Endodermal cell (in vitro differentiated cells): ENCODE results near the gene ZNF354B. TPM values are rescaled to one million over a fixed set of nuclear protein-coding genes. Genes with fewer than 3 reads are reported as not detected.
"Not testable (repeated sequence)": the region's sequence is repeated elsewhere in the genome, so short reads cannot be mapped to it uniquely, and the experiment has no call there.

Experiments
- DNase-seq: peaks from one replicate; pipeline ENCODE4 v3.0.0-alpha.2; 2017
- H3K27ac ChIP-seq: 2 replicates; pipeline ENCODE4 v1.5.1; 2013; ENCODE audit warnings: mild to moderate bottlenecking, low read depth, low read length, moderate library complexity
- H3K27me3 ChIP-seq: 2 replicates; pipeline ENCODE4 v1.6.1; 2013; ENCODE audit warnings: mild to moderate bottlenecking, low read length, moderate library complexity; ENCODE audit not compliant: insufficient read depth, control insufficient read depth, poor library complexity, severe bottlenecking
- H3K36me3 ChIP-seq: 2 replicates; pipeline ENCODE4 v1.7.0; 2013; ENCODE audit warnings: mild to moderate bottlenecking, low read length, moderate library complexity; ENCODE audit not compliant: control insufficient read depth, insufficient read depth
- H3K4me1 ChIP-seq: one replicate; pipeline ENCODE4 v1.7.0; 2013; ENCODE audit warnings: low read length; ENCODE audit not compliant: control insufficient read depth, insufficient read depth
- H3K4me3 ChIP-seq: 2 replicates; pipeline ENCODE4 v1.5.1; 2013; ENCODE audit warnings: mild to moderate bottlenecking, low read length, moderate library complexity
- H3K9ac ChIP-seq: 2 replicates; pipeline ENCODE4 v1.6.1; 2013; ENCODE audit warnings: mild to moderate bottlenecking, low read length, moderate library complexity; ENCODE audit not compliant: poor library complexity, severe bottlenecking; ENCODE audit errors: extremely low read depth
- H3K9me3 ChIP-seq: 2 replicates; pipeline ENCODE4 v1.6.1; 2013; ENCODE audit warnings: mild to moderate bottlenecking, low read length, moderate library complexity; ENCODE audit not compliant: control insufficient read depth
- H3K27ac Mint-ChIP-seq: 2 replicates; pipeline ENCODE4 v1.8.0; 2020; ENCODE audit warnings: mixed read lengths
- H3K27me3 Mint-ChIP-seq: 2 replicates; pipeline ENCODE4 v1.8.0; 2021; ENCODE audit warnings: mild to moderate bottlenecking, mixed read lengths; ENCODE audit not compliant: insufficient read depth
- H3K36me3 Mint-ChIP-seq: 2 replicates; pipeline ENCODE4 v1.8.0; 2020; ENCODE audit warnings: low read depth, mixed read lengths
- H3K4me1 Mint-ChIP-seq: 2 replicates; pipeline ENCODE4 v1.8.0; 2020; ENCODE audit warnings: mixed read lengths
- H3K4me3 Mint-ChIP-seq: 2 replicates; pipeline ENCODE4 v1.8.0; 2020; ENCODE audit warnings: mild to moderate bottlenecking, moderate library complexity, mixed read lengths
- H3K9me3 Mint-ChIP-seq: 2 replicates; pipeline ENCODE4 v1.8.0; 2020; ENCODE audit warnings: mild to moderate bottlenecking, mixed read lengths
- WGBS, 2 experiments: methylation state at CpG; one replicate each; pipeline versions ENCODE4 v1.1.5 to v1.1.7; 2013; ENCODE audit warnings: missing lambda C conversion rate in 2 of 2, mixed read lengths in 1 of 2; ENCODE audit not compliant: insufficient coverage in 1 of 2, insufficient read length in 1 of 2; 5-methylcytosine and 5-hydroxymethylcytosine counted together
- total RNA-seq, 2 donors: library from RNA; stranded (reverse); fragmentation: NEBNext Ultra II Directional in 1 of 2; extraction: Animal tissue kit (Norgen Biotek cat#: 25700) in 1 of 2; gene quantifications; 2 replicates in 1 of 2; 3 replicates in 1 of 2; pipeline ENCODE4 v1.2.1, GENCODE V29; 2021
- TF ChIP-seq, protein P1 (sequence below): fragments of 200-600 bp; sonication (generic); conservative IDR thresholded peaks from 2 replicates; pipeline ENCODE4 v1.5.0; 2021; ENCODE audit warnings: antibody characterized with exemption, mild to moderate bottlenecking

The ZNF354B gene
- total RNA-seq, 2 donors from 2014 or later, result 24.3 to 26.0 TPM

DNA sequence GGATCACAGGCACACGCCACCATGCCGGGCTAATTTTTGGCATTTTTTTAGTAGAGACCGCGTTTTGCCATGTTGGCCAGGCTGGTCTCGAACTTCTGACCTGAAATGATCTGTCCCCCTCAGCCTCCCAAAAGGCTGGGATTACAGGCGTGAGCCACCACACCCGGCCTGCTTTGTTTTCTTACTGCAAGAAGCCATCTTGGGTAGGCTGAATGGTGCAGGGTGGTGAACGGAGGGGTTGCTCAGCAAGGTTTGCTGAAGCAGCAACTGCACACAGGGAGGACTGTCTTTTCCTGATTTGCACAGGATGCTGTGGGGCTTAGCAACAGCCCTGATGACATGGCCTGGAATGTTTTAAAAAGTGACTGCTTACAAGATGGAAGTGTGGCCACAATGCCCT lies 10.7 kb downstream of the ZNF354B start:
- H3K27ac ChIP-seq, result no peak overlapping the region
- no peaks in the 10 kb centered on the region for H3K4me1 ChIP-seq
- H3K36me3 ChIP-seq, result peaks cover 85% of the 10 kb centered on the region
- Mint-ChIP-seq H3K4me1 (no peaks in the 10 kb centered on the region), H3K27me3 (no peaks in the 10 kb centered on the region), H3K4me3 (no peak overlapping the region), H3K36me3 (peaks cover 89% of the 10 kb centered on the region), H3K9me3 (peaks cover 24% of the 10 kb centered on the region), H3K27ac (no peak overlapping the region)
- no peak overlapping the region for H3K9ac ChIP-seq
- 95% methylated on average over 8 of the region's 8 CpGs for WGBS, 2 experiments
- TF ChIP-seq, protein P1, sequence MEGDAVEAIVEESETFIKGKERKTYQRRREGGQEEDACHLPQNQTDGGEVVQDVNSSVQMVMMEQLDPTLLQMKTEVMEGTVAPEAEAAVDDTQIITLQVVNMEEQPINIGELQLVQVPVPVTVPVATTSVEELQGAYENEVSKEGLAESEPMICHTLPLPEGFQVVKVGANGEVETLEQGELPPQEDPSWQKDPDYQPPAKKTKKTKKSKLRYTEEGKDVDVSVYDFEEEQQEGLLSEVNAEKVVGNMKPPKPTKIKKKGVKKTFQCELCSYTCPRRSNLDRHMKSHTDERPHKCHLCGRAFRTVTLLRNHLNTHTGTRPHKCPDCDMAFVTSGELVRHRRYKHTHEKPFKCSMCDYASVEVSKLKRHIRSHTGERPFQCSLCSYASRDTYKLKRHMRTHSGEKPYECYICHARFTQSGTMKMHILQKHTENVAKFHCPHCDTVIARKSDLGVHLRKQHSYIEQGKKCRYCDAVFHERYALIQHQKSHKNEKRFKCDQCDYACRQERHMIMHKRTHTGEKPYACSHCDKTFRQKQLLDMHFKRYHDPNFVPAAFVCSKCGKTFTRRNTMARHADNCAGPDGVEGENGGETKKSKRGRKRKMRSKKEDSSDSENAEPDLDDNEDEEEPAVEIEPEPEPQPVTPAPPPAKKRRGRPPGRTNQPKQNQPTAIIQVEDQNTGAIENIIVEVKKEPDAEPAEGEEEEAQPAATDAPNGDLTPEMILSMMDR, result no peak
- DNase-seq, result no peak
- H3K27me3 ChIP-seq, result no peaks in the 10 kb centered on the region
- H3K4me3 ChIP-seq, result no peak overlapping the region
- peaks cover 37% of the 10 kb centered on the region for H3K9me3 ChIP-seq

DNA sequence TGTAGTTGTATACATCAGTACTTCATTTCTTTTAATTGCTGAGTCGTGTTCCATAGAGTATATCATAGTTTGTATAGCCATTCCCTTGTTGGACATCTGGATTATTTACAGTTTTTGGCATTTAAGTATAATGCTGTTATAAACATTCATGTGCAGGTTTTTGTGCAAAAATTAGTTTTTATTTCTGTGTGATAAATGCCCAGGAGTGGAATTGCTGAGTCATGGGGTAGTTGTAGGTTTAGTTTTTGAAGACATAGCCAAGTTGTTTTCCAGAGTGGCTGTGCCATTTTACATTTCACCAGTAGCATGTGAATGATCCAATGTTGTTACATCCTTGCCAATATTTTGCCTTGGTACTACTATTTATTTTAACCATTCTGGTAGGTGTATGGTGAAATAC lies 12.5 kb downstream of the ZNF354B start:
- Mint-ChIP-seq H3K4me1 (no peaks in the 10 kb centered on the region), H3K4me3 (no peak overlapping the region), H3K27ac (no peak overlapping the region), H3K36me3 (peaks cover 89% of the 10 kb centered on the region), H3K27me3 (no peaks in the 10 kb centered on the region), H3K9me3 (peaks cover 40% of the 10 kb centered on the region)
- Histone ChIP-seq H3K27me3 (no peaks in the 10 kb centered on the region), H3K4me1 (no peaks in the 10 kb centered on the region), H3K9me3 (peaks cover 56% of the 10 kb centered on the region), H3K9ac (no peak overlapping the region), H3K4me3 (no peak overlapping the region), H3K27ac (no peak overlapping the region), H3K36me3 (peaks cover 85% of the 10 kb centered on the region)
- 93% methylated on average over 1 of the region's 1 CpG; no CpG with 5 or more reads in 1 of the 2 experiments for WGBS, 2 experiments
- TF ChIP-seq, protein P1, result no peak
- DNase-seq, result no peak

DNA sequence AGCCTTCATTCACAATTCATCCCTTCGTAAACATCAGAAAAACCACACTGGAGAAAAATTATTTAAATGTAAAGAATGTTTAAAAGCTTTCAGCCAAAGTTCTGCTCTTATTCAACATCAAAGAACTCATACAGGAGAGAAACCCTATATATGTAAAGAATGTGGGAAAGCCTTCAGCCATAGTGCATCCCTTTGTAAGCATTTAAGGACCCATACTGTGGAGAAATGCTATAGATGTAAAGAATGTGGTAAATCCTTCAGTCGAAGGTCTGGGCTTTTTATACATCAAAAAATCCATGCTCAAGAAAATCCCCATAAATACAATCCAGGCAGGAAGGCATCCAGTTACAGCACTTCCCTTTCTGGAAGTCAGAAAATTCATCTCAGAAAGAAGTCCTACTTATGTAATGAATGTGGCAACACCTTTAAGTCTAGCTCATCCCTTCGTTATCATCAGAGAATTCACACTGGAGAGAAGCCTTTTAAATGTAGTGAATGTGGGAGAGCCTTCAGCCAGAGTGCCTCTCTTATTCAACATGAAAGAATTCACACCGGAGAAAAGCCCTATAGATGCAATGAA lies 23.5 kb downstream of the ZNF354B start:
- Mint-ChIP-seq H3K36me3 (peaks cover 96% of the 10 kb centered on the region), H3K9me3 (peaks cover 94% of the 10 kb centered on the region)
- not testable (repeated sequence) for H3K27me3 Mint-ChIP-seq, H3K27ac ChIP-seq, H3K27me3 ChIP-seq, H3K4me1 Mint-ChIP-seq, DNase-seq, H3K4me1 ChIP-seq, H3K27ac Mint-ChIP-seq, H3K4me3 Mint-ChIP-seq, H3K9ac ChIP-seq
- WGBS, 2 experiments, result 100% methylated on average over 1 of the region's 4 CpGs; no CpG with 5 or more reads in 1 of the 2 experiments
- Histone ChIP-seq H3K9me3 (peaks cover 97% of the 10 kb centered on the region), H3K4me3 (peak overlapping the region; percentile 57), H3K36me3 (peaks cover 93% of the 10 kb centered on the region)
